DND-41 (cell line): Measurements from ENCODE around the gene PTGDR2.

Source experiments
- CTCF ChIP-seq: IDR thresholded peaks from 2 replicates; pipeline ENCODE4 v1.5.1; 2012; ENCODE audit warnings: borderline replicate concordance, low read length, moderate library complexity, mild to moderate bottlenecking; ENCODE audit not compliant: poor library complexity, severe bottlenecking; ENCODE audit errors: extremely low read depth
- EZH2 ChIP-seq: IDR thresholded peaks from 3 replicates; pipeline ENCODE4 v1.6.1; 2012; ENCODE audit warnings: borderline replicate concordance, low read depth, mild to moderate bottlenecking, moderate library complexity, low read length, inconsistent platforms; ENCODE audit not compliant: severe bottlenecking

GRCh38 chr11:60895687-60896086 lies 39.9 kb upstream of the PTGDR2 start:
- no peak for TF ChIP-seq CTCF
- no peak for TF ChIP-seq EZH2
